ENCODE results near the gene ATP6V1B1. TPM values are rescaled to one million over a fixed set of nuclear protein-coding genes. Genes with fewer than 3 reads are reported as not detected.
A peak's percentile ranks its signal among the peaks of the same experiment; 100 is the strongest.

Gene ATP6V1B1
- total RNA-seq, 4 donors from 2014 or later: 0.97 to 1.2 TPM; not detected in 2

DNA sequence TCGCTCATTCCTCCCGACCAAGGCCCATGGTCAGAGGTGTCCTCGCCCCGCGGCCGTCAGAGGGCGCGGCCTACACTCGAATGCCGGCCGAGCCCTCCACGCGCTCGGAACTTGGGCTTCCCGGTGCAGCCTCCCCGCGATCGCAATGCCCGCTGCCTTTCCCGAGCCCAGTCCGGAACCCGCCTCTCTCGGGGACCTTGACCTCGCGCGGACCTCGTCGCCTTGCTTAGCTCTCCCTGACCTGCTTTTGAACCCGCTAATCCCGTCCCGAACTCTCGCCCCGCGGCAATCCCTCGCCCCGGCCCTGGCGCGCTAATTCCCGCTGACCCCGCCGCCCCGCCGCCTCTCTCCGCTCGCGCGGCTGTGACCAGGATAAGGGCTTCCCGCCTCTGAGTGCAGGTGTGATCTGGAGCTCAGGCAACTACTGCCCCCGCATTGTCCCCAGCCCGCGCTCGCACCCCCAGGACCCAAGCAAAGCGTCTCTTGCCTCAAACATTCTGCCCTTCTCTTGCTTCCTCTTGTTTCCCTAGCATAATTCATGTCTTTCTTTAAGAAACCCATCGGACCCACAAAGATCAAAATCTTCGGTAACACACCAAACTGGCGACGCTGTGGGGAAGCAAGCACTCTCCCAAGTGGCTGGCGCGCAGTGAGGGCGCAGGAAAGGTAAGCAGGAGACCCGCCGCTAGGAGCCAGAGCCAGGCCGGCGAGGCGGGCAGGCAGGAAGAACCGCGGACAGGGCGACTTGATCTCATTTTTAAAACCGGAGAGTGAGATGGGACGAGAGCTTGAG, 46.6 kb upstream of the ATP6V1B1 start:
- H3K27me3 ChIP-seq: peaks cover 15 to 100% (median 44%) of the 10 kb centered on the region in 4 donors
- WGBS, 2 donors: 13 to 28% methylated on average over 34 to 36 of the region's 70 CpGs
- intact Hi-C loops (cut with DNase I): no loop called here
- peaks cover 18 to 29% (median 19%) of the 10 kb centered on the region in 3 donors for H3K4me1 ChIP-seq
- H3K4me3 ChIP-seq: peak overlapping the region in 3 of 4 donors; percentile 0 to 49 (median 25)
- H3K9me3 ChIP-seq: no peaks in the 10 kb centered on the region
- H3K27ac ChIP-seq: no peak overlapping the region
- TF ChIP-seq, protein P1, sequence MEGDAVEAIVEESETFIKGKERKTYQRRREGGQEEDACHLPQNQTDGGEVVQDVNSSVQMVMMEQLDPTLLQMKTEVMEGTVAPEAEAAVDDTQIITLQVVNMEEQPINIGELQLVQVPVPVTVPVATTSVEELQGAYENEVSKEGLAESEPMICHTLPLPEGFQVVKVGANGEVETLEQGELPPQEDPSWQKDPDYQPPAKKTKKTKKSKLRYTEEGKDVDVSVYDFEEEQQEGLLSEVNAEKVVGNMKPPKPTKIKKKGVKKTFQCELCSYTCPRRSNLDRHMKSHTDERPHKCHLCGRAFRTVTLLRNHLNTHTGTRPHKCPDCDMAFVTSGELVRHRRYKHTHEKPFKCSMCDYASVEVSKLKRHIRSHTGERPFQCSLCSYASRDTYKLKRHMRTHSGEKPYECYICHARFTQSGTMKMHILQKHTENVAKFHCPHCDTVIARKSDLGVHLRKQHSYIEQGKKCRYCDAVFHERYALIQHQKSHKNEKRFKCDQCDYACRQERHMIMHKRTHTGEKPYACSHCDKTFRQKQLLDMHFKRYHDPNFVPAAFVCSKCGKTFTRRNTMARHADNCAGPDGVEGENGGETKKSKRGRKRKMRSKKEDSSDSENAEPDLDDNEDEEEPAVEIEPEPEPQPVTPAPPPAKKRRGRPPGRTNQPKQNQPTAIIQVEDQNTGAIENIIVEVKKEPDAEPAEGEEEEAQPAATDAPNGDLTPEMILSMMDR (IDR thresholded peaks at IDR 0.05): no peak
- TF ChIP-seq POLR2A (IDR thresholded peaks at IDR 0.05): no peak
- no peak for DNase-seq
- H3K36me3 ChIP-seq: no peaks in the 10 kb centered on the region

DNA sequence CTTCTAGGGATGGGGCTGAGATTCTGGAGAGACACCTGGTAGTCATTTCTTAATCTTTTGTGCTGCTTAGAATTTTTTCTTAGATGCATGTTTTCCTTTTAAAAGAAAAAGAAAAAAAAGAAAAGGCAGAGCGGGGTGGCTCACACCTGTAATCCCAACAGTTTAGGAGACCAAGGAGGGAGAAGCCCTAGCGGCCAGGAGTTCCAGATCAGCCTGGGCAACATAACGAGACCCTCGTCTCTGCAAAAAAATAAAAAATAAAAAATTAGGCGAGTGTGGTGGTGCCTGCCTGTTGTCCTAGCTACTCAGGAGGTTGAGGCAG, 46.0 kb upstream of the ATP6V1B1 start:
- Histone ChIP-seq H3K9me3 (no peaks in the 10 kb centered on the region), H3K27me3 (peaks cover 15 to 100% (median 40%) of the 10 kb centered on the region in 4 donors), H3K4me3 (no peak overlapping the region), H3K27ac (no peak overlapping the region), H3K4me1 (peaks cover 18 to 29% (median 19%) of the 10 kb centered on the region in 3 donors), H3K36me3 (no peaks in the 10 kb centered on the region)
- no peak for TF ChIP-seq POLR2A (IDR thresholded peaks at IDR 0.05)
- TF ChIP-seq, protein P1 (IDR thresholded peaks at IDR 0.05): no peak
- intact Hi-C loops (cut with DNase I): no loop called here
- DNase-seq: no peak
- WGBS, 2 donors: 52 to 60% methylated on average over 5 of the region's 5 CpGs

DNA sequence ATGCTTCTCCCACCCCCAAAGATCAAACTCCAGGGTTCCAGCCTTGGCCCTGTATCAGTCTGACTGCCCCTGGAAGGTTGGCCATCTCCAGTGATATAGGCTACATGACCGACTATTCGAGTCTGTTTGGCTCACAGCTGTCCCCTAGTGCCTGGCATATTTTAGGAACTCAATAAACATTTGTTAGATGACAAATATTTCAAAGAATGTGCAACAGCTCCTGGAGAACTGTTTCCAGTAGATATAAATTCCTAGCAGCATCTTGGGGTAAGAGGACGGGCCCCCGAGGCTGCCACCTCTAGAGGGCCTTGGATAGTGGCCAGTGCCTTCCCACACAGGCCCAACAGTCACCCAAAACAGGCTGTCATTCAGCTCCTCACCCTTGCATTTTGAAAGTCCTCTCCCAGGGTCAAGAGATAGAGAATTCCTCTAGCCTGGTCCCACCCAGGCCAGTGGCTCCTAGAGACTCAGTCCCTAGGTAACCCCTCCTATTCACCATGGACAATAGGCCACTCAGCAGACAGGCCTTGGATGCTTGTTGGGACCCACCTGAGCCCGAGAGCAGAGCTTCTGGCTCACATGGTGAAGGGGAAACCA, 45.1 kb upstream of the ATP6V1B1 start:
- DNase-seq: no peak
- H3K9me3 ChIP-seq: no peaks in the 10 kb centered on the region
- H3K27ac ChIP-seq: no peak overlapping the region
- H3K4me1 ChIP-seq: peaks cover 18 to 29% (median 19%) of the 10 kb centered on the region in 3 donors
- H3K27me3 ChIP-seq: peaks cover 15 to 100% (median 34%) of the 10 kb centered on the region in 4 donors
- intact Hi-C loops (cut with DNase I): no loop called here
- H3K36me3 ChIP-seq: no peaks in the 10 kb centered on the region
- H3K4me3 ChIP-seq: no peak overlapping the region
- TF ChIP-seq, protein P1 (IDR thresholded peaks at IDR 0.05): no peak
- no peak for TF ChIP-seq POLR2A (IDR thresholded peaks at IDR 0.05)
- 67 to 76% methylated on average over 3 to 5 of the region's 5 CpGs for WGBS, 2 donors

DNA sequence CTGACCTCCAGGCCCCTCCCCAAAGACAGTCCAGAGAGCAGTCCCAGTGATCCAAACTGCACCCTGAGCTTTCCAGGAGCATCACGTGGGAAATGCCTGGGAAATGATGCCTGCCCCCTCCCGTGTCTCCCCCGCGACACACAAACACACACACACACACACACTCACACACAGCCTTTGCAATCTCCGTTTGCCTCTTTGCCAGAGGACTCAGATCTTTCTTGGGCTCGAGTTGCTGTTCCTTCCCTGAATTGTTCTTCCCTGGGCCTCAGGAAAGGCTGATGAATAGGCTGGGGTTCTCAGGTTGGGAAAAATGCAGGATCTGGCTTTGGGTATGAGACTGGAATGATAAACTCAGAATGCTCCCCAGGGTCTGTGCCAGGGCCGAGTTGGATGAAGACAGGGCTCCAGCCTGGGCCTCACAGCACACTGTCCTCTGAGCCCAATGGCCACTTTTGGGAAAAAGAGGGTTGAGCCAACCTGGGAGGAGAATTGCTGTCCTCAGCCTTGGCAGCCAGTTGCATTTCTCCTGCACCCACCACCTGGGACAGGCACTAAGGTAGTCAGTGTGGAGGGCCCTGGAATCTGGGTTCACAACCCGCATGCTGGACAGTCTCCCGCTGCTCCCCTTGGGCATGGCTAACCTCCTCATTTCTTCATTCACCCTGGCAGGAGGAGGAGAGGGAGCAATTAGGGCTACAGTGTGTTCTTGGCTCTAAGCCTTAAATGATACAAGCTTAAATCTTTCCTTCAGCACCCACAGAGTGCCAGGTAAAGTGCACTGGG, 43.9 kb upstream of the ATP6V1B1 start:
- DNase-seq: no peak
- Histone ChIP-seq H3K27me3 (peaks cover 15 to 100% (median 29%) of the 10 kb centered on the region in 4 donors), H3K36me3 (no peaks in the 10 kb centered on the region), H3K27ac (no peak overlapping the region), H3K9me3 (no peaks in the 10 kb centered on the region), H3K4me1 (peaks cover 19 to 27% (median 24%) of the 10 kb centered on the region in 3 donors), H3K4me3 (no peak overlapping the region)
- 69 to 84% methylated on average over 7 to 9 of the region's 9 CpGs for WGBS, 2 donors
- TF ChIP-seq POLR2A (IDR thresholded peaks at IDR 0.05): no peak
- TF ChIP-seq, protein P1 (IDR thresholded peaks at IDR 0.05): no peak
- intact Hi-C loops (cut with DNase I): no loop called here

Measured in esophagus squamous epithelium (tissue), 5 donors.